GM19455 (cell line): ENCODE measurements around the gene ANXA2R.
A peak's percentile ranks its signal among the peaks of the same experiment; 100 is the strongest.
"Not testable (repeated sequence)": the region's sequence is repeated elsewhere in the genome, so short reads cannot be mapped to it uniquely, and the experiment has no call there.

Source experiments
- ATAC-seq: cut with Tn5 transposase; IDR thresholded peaks from one replicate; pipeline ENCODE4 v1.9.1; 2021; ENCODE audit not compliant: unreplicated experiment

Gene ANXA2R

GRCh38 chr5:43040287-43041098 is at the start of gene ANXA2R:
ANXA2R (minus strand) TSS chr5:43040319; CDS start chr5:43040046, 273 bp downstream.
- peak; percentile 45 for ATAC-seq

GRCh38 chr5:43086118-43086908 is 46.2 kb upstream of the ANXA2R start:
- not testable (repeated sequence) for ATAC-seq

GRCh38 chr5:43085453-43085852 is 45.3 kb upstream of the ANXA2R start:
- ATAC-seq = no peak

GRCh38 chr5:43084468-43084867 is 44.3 kb upstream of the ANXA2R start:
- not testable (repeated sequence) for ATAC-seq

GRCh38 chr5:43081345-43081744 is 41.2 kb upstream of the ANXA2R start:
- not testable (repeated sequence) for ATAC-seq

GRCh38 chr5:43078956-43079355 is 38.8 kb upstream of the ANXA2R start:
- ATAC-seq = no peak

- not testable (repeated sequence) for ATAC-seq
Measured at GRCh38 chr5:43077446-43078191, 37.5 kb upstream of the ANXA2R start.

GRCh38 chr5:43075319-43076293 is 35.5 kb upstream of the ANXA2R start:
- no peak for ATAC-seq

- ATAC-seq = no peak
Measured at GRCh38 chr5:43074987-43075318, 34.8 kb upstream of the ANXA2R start.

GRCh38 chr5:43073597-43074546 is 33.8 kb upstream of the ANXA2R start:
- ATAC-seq = no peak

GRCh38 chr5:43069401-43069720 is 29.2 kb upstream of the ANXA2R start:
- ATAC-seq = not testable (repeated sequence)

- no peak for ATAC-seq
Measured at GRCh38 chr5:43068037-43068436, 27.9 kb upstream of the ANXA2R start.

- ATAC-seq = peak; percentile 41
Measured at GRCh38 chr5:43066799-43067741, 27.0 kb upstream of the ANXA2R start.

- peak; percentile 21 for ATAC-seq
Measured at GRCh38 chr5:43065948-43066798, 26.1 kb upstream of the ANXA2R start.

GRCh38 chr5:43065387-43065947 is 25.3 kb upstream of the ANXA2R start:
- ATAC-seq = no peak

- ATAC-seq = no peak
Measured at GRCh38 chr5:43063721-43064171, 23.6 kb upstream of the ANXA2R start.
